Loucy (cell line): ENCODE measurements around the gene GDF11.

Source experiments
- EZH2phosphoT487 ChIP-seq: fragments of 200-600 bp; IDR thresholded peaks from 2 replicates; pipeline ENCODE4 v1.6.1; 2018; ENCODE audit warnings: antibody characterized with exemption, mild to moderate bottlenecking, moderate library complexity, borderline replicate concordance
- TF ChIP-seq, protein P1 (sequence below): fragments of 200-600 bp; sonication (generic); conservative IDR thresholded peaks from 2 replicates; pipeline ENCODE4 v1.5.1; 2014; ENCODE audit warnings: mild to moderate bottlenecking, antibody characterized with exemption, low read length

DNA sequence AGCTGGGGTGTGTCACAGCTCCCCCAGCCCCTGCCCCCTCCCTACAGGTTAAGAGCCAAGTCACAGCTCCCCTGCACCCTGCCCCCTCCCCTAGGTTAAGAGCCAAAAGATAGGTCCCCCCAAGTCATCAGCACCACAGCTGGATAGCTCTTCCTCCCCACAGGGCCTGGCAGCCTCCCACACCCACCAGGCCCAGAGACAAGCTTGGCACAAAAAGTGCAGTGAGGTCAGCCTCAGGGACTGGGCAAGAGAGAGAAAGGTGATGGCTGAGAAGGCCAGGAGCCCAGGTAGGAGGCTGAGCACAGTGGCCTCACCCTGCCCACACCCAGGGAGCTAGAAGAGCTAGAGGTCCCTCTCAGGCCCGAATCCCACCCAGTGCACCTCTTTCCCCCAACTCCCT lies 44.0 kb upstream of the GDF11 start:
- TF ChIP-seq, protein P1, sequence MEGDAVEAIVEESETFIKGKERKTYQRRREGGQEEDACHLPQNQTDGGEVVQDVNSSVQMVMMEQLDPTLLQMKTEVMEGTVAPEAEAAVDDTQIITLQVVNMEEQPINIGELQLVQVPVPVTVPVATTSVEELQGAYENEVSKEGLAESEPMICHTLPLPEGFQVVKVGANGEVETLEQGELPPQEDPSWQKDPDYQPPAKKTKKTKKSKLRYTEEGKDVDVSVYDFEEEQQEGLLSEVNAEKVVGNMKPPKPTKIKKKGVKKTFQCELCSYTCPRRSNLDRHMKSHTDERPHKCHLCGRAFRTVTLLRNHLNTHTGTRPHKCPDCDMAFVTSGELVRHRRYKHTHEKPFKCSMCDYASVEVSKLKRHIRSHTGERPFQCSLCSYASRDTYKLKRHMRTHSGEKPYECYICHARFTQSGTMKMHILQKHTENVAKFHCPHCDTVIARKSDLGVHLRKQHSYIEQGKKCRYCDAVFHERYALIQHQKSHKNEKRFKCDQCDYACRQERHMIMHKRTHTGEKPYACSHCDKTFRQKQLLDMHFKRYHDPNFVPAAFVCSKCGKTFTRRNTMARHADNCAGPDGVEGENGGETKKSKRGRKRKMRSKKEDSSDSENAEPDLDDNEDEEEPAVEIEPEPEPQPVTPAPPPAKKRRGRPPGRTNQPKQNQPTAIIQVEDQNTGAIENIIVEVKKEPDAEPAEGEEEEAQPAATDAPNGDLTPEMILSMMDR: no peak
- no peak for TF ChIP-seq EZH2phosphoT487
